Natural killer cell treated with Interleukin-12 subunit alpha and Interleukin-12 subunit beta and Interleukin-15 and Interleukin-18, amount 100 ng/mL, for 72 hours (primary cell): ENCODE data around the gene CLDN16. TPM values are rescaled to one million over a fixed set of nuclear protein-coding genes. Genes with fewer than 3 reads are reported as not detected.

Experiments
- ATAC-seq, 2 donors: fragments of 150-1000 bp; cut with Tn5 transposase in 1 of 2; sonication (Bioruptor Pico), chemical (Tn5 transposase) in 1 of 2; 2 replicates each; pipeline ENCODE4 v1.10.0; 2021
- DNase-seq: peaks from one replicate; pipeline ENCODE4 v3.0.0; 2022; ENCODE audit warnings: low spot score
- H3K27ac Mint-ChIP-seq, 2 donors: 1 replicate in 1 of 2; 2 replicates in 1 of 2; pipeline ENCODE4 v1.8.0; 2022; ENCODE audit warnings: mixed read lengths in 2 of 2, mild to moderate bottlenecking in 1 of 2, moderate library complexity in 1 of 2
- H3K27me3 Mint-ChIP-seq, 2 donors: 1 replicate in 1 of 2; 2 replicates in 1 of 2; pipeline ENCODE4 v1.8.0; 2022; ENCODE audit warnings: mixed read lengths in 2 of 2
- H3K36me3 Mint-ChIP-seq: one replicate; pipeline ENCODE4 v1.8.0; 2022; ENCODE audit warnings: mixed read lengths
- H3K4me1 Mint-ChIP-seq, 2 donors: 1 replicate in 1 of 2; 2 replicates in 1 of 2; pipeline ENCODE4 v1.8.0; 2022; ENCODE audit warnings: low read depth in 2 of 2, mixed read lengths in 2 of 2, mild to moderate bottlenecking in 1 of 2
- H3K4me3 Mint-ChIP-seq: one replicate; pipeline ENCODE4 v1.8.0; 2022; ENCODE audit warnings: mixed read lengths
- H3K9me3 Mint-ChIP-seq: 2 replicates; pipeline ENCODE4 v1.8.0; 2022; ENCODE audit warnings: mixed read lengths
- total RNA-seq, 2 donors: library from RNA; stranded (reverse); gene quantifications; one replicate each; pipeline ENCODE4 v1.2.3, GENCODE V29; 2022

The CLDN16 gene
- total RNA-seq, 2 donors from 2014 or later = not detected

DNA sequence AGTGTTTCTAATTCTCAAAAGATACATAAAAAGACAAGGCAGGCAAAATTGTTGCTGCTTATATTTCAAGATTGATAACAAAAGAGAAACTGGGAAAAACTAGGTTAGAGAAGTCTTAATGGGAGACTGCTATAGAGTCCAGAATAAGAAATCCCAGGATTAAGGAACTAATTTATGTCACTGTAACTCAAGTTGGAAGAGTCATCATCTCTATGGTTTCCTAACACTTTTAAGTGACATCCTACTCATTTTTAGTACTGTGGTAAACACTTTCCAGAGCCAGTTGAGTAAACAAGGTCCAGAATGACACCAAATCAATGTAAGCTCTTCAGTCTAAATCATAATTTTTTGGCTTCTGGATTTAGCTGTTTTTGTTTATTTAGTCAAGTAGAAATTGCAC, 8.0 kb downstream of the CLDN16 start:
- no peak overlapping the region for H3K4me3 Mint-ChIP-seq
- H3K27me3 Mint-ChIP-seq = peaks cover 0 to 9% of the 10 kb centered on the region in 2 donors
- no peaks in the 10 kb centered on the region for H3K36me3 Mint-ChIP-seq
- H3K9me3 Mint-ChIP-seq = peaks cover 6% of the 10 kb centered on the region
- DNase-seq (no peak), ATAC-seq (no peak)
- H3K27ac Mint-ChIP-seq = no peak overlapping the region
- no peaks in the 10 kb centered on the region for H3K4me1 Mint-ChIP-seq

DNA sequence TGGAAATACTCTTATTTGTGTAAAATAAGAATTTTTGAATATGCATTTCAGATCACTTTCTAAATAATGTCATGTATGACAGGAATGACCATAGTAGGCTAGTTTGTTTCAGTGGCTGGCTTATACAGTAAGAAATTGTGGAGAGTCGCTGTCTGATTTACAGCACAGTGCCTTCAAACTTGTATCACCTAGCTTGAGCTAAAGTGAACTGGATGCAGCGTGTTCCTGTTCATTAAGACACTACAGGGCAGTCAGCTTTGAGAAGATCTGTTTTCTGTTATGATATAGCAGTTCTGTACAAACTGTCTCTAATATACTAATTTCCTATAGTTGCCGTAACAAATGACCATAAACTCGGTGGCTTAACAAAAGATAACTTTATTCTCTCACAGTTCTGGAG, 9.9 kb downstream of the CLDN16 start:
- no peak overlapping the region for H3K27ac Mint-ChIP-seq
- H3K36me3 Mint-ChIP-seq = no peaks in the 10 kb centered on the region
- no peaks in the 10 kb centered on the region for H3K4me1 Mint-ChIP-seq
- DNase-seq = no peak
- no peak for ATAC-seq
- H3K27me3 Mint-ChIP-seq = no peaks in the 10 kb centered on the region
- no peak overlapping the region for H3K4me3 Mint-ChIP-seq
- H3K9me3 Mint-ChIP-seq = no peaks in the 10 kb centered on the region

DNA sequence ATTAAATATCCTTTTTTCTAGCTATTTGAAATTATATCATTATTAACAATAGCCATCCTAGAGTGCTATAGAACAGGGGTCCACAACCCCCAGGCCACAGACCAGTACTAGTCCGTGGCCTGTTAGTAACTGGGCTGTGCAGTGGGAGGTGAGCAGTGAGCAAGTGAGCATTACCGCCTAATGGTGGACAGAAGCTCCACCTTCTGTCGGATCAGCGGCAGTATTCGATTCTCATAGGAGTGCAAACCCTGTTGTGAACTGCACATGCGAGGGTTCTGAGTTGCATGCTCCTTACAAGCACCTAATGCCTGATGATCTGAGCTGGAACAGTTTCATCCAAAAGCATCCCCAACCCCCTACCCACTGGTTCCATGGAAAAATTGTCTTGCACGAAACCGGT, 11.7 kb downstream of the CLDN16 start:
- Mint-ChIP-seq H3K27ac (no peak overlapping the region), H3K4me1 (no peaks in the 10 kb centered on the region), H3K4me3 (no peak overlapping the region)

DNA sequence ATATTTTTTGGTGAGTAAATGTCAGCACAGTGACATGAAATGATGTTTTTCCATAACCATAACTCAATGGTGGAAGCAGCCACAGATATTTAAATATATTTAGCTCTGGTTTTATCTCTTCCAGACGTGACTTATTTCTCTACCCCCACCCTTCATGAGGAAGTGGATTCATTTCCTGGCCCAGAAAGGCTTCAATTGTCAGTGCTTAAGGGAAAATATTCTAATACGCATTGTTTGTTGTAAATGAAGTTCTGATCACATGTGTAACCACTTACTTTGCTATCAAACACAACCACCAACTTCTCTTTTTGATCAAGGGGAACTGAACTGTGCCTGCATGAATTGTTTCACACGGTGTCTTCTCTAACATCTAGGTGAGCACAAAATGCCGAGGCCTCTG, 14.0 kb downstream of the CLDN16 start:
- no peaks in the 10 kb centered on the region for H3K36me3 Mint-ChIP-seq
- ATAC-seq = no peak

More for the DNA sequence above, 11.7 kb downstream of the CLDN16 start:
- Mint-ChIP-seq H3K27me3 (no peaks in the 10 kb centered on the region), H3K36me3 (no peaks in the 10 kb centered on the region), H3K9me3 (no peaks in the 10 kb centered on the region)
- DNase-seq (no peak), ATAC-seq (no peak)

DNA sequence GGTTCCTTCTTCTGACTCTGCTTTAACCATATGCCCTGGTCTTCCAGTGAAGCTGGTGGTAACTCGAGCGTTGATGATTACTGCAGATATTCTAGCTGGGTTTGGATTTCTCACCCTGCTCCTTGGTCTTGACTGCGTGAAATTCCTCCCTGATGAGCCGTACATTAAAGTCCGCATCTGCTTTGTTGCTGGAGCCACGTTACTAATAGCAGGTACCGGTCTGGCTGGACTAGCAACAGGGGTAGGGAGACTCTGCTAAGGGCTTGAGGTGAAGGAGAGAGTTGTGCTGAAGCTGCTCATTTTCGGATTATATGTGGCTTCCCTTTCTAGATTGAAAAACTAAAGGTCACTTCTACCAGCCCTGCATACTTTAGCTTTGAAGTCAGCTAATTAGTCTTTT, 16.8 kb downstream of the CLDN16 start:
- Mint-ChIP-seq H3K4me3 (no peak overlapping the region), H3K4me1 (no peaks in the 10 kb centered on the region), H3K27ac (no peak overlapping the region), H3K27me3 (no peaks in the 10 kb centered on the region), H3K36me3 (no peaks in the 10 kb centered on the region), H3K9me3 (no peaks in the 10 kb centered on the region)
- ATAC-seq (no peak), DNase-seq (no peak)

More for the DNA sequence above, 14.0 kb downstream of the CLDN16 start:
- Mint-ChIP-seq H3K27ac (no peak overlapping the region), H3K4me1 (no peaks in the 10 kb centered on the region), H3K4me3 (no peak overlapping the region), H3K27me3 (no peaks in the 10 kb centered on the region), H3K9me3 (no peaks in the 10 kb centered on the region)
- no peak for DNase-seq

DNA sequence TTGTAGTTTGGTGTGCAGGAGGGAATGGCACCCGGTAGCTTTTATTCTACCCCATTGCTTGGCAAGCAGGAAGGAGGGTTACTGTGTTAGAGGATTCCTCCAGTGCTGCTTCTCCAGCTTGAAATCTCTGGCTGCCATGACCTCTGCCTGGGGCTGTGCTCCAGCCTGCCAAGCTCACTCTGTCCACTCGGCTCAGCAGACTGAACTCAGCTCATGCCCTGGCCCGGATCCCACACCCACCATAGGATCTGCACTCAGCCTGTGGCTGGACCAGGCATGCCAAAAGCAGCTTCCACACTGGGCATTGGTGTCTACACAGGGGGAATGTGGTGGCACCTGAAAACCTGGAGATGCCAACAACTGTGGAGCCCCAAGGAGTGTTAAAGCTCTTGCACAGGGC, 26.3 kb downstream of the CLDN16 start:
- Mint-ChIP-seq H3K36me3 (no peaks in the 10 kb centered on the region), H3K4me1 (no peaks in the 10 kb centered on the region), H3K27me3 (no peaks in the 10 kb centered on the region), H3K9me3 (no peaks in the 10 kb centered on the region), H3K4me3 (no peak overlapping the region), H3K27ac (no peak overlapping the region)
- no peak for DNase-seq
- ATAC-seq = peak in 1 of 2 donors; percentile 43

DNA sequence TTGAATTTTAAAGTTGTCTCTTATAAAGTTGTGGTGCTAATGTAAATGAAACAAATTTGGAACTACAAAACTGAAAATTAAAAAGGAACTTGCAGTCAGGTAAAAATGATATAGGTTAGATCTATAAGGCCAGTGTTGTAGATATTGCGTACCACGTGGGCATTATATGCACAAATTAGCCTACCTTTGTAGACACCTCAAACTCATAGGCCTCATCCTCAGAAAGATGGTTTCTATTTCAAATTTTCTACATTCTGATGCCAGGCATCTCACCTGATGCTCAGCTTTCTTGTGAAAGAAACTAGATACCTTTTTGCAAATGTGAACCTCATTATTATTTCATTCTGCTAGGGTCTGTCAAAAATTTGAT, 36.1 kb downstream of the CLDN16 start:
- no peak for DNase-seq
- H3K9me3 Mint-ChIP-seq = no peaks in the 10 kb centered on the region
- no peak overlapping the region for H3K27ac Mint-ChIP-seq
- no peaks in the 10 kb centered on the region for H3K27me3 Mint-ChIP-seq
- no peak overlapping the region for H3K4me3 Mint-ChIP-seq
- ATAC-seq = no peak
- H3K36me3 Mint-ChIP-seq = no peaks in the 10 kb centered on the region
- no peaks in the 10 kb centered on the region for H3K4me1 Mint-ChIP-seq

DNA sequence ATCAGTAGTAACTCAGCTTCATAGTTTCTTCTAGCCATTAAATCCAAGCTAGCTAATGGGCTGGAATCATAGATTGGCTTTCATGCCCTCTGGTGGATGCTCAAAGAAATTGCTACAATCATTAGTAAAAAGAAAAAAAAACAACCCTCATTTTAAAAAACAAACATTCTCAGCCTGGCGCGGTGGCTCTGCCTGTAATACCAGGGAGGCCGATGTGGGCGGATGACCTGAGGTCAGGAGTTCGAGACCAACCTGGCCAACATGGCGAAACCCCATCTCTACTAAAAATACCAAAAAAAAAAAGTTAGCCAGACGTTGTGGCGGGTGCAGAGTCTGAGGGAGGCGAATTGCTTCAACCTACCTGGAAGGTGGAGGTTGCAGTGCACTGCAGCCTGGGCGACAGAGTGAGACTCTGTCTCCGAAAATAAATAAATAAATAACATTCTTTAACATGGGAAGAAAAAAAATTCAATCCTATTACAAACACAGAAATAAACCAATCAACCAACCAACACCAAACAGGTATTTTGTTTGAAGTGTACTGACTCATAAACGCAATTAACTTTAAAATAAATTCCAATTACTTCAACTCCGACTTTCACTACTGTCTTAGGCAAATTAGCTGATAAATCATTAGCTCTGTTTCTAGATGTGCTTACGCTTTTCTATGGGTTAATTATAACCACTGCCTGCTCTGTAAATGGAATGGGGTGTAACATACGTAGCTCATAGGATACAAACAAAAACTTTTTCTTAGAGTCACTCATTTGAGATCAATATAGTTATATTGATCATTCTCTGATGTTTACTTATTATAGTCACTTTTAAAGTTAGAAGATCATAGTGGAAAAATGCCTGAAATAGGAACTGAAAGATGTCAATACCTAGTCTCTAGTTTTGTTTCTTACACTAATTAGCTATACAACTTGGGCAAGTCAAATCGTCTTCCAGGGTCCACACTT, 36.8 kb downstream of the CLDN16 start:
- no peak for DNase-seq
- Mint-ChIP-seq H3K27me3 (no peaks in the 10 kb centered on the region), H3K27ac (no peak overlapping the region)

DNA sequence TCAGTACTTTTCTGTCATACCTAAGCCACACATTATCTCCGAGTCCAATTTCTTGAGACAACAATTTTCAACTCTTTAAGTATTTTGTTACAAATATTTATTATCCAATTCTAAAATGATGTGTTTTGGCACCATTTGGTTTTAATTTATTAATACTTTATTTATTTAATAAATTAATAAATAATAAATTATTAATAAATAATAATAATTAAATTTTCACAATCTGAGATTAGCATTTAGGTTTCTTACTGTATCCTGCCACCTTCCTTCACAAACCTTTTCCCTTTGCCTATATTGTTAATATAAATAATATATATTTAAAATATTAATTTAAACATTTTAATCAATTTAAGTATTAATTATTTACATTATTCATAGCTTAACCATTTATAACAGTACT, 37.9 kb downstream of the CLDN16 start:
- no peaks in the 10 kb centered on the region for H3K4me1 Mint-ChIP-seq
- H3K4me3 Mint-ChIP-seq = no peak overlapping the region
- H3K27me3 Mint-ChIP-seq = no peaks in the 10 kb centered on the region
- no peaks in the 10 kb centered on the region for H3K9me3 Mint-ChIP-seq
- no peaks in the 10 kb centered on the region for H3K36me3 Mint-ChIP-seq
- ATAC-seq (no peak), DNase-seq (no peak)
- H3K27ac Mint-ChIP-seq = no peak overlapping the region

More for the DNA sequence above, 36.8 kb downstream of the CLDN16 start:
- Mint-ChIP-seq H3K4me1 (no peaks in the 10 kb centered on the region), H3K36me3 (no peaks in the 10 kb centered on the region), H3K4me3 (no peak overlapping the region), H3K9me3 (no peaks in the 10 kb centered on the region)
- peak in 1 of 2 donors; percentile 58 for ATAC-seq

DNA sequence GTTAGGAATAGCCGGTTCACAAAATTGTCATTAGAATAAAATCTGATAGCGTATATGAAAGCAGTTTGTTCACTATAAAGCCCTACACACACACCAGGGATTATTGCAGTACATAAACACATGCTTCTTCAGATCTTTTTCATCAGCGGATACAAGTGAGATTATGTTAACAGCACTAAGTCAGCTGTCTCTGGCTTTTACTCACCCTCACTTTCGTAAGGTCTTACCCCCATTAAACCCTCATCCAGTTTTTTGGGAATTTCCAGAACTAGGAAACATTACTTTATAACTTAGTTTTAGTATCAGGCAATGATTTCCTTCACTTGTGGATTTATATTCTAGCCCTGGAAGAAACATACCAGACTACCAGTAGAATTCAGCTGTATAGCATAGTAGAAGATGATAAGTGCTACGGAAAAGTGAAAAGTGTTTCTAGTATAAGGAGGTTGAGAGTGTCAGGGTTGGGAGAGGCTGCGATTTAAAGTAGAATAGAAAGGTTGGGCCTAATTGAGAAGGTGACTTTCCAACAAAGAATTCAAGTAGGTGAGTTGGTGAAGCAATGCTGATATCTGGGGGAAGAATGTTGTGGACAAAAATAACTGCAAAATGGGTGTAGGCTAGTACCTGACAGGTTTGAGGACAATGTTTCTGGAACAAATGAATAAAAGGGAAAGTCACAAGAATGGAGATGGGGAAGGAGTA, 39.0 kb downstream of the CLDN16 start:
- no peak overlapping the region for H3K4me3 Mint-ChIP-seq
- H3K4me1 Mint-ChIP-seq = no peaks in the 10 kb centered on the region
- ATAC-seq = no peak
- DNase-seq = no peak
- H3K9me3 Mint-ChIP-seq = no peaks in the 10 kb centered on the region
- no peaks in the 10 kb centered on the region for H3K36me3 Mint-ChIP-seq
- no peak overlapping the region for H3K27ac Mint-ChIP-seq
- H3K27me3 Mint-ChIP-seq = no peaks in the 10 kb centered on the region

DNA sequence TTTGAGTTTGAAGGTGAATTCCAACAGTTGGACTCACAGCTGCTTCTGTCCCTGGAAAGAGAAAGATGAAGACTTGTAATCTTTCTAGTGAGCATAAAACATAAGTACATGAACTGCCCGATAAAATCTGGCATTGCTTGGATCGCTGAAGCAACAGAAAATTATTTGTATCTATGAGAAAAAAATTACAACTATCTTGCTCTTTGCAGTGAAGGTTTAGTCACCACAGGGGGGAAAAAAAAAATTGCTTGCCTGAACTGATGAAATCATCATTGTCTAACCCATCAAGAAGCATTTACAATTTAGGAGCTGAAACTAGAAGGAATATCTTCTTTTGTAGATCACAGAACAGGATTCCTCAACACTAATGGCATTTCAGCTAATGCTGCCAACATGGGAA, 41.7 kb downstream of the CLDN16 start:
- Mint-ChIP-seq H3K27me3 (peaks cover 0 to 12% of the 10 kb centered on the region in 2 donors), H3K4me3 (no peak overlapping the region), H3K36me3 (no peaks in the 10 kb centered on the region), H3K27ac (no peak overlapping the region), H3K4me1 (no peaks in the 10 kb centered on the region), H3K9me3 (no peaks in the 10 kb centered on the region)
- ATAC-seq (no peak), DNase-seq (no peak)

DNA sequence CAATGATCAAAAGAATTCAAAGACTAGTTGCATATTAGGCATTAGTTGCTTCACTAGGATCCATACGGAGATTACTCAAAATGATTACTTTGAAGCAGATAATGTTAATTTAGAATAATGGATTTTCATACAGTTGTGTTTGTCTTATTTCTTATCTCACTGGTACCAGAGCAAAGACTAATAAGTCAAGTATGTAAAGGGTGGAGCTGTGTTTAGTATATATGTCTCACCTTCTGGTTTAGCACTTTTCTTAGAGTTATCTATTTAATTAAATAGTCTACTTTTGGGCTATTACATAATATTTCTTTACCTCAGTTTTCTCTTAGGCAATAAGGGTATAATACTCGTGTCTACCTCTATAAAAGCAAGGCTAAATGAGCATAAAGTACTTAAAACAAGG, 42.9 kb downstream of the CLDN16 start:
- no peaks in the 10 kb centered on the region for H3K4me1 Mint-ChIP-seq
- ATAC-seq (no peak), DNase-seq (no peak)
- no peak overlapping the region for H3K4me3 Mint-ChIP-seq
- H3K36me3 Mint-ChIP-seq = no peaks in the 10 kb centered on the region
- no peak overlapping the region for H3K27ac Mint-ChIP-seq
- peaks cover 0 to 12% of the 10 kb centered on the region in 2 donors for H3K27me3 Mint-ChIP-seq
- H3K9me3 Mint-ChIP-seq = no peaks in the 10 kb centered on the region

DNA sequence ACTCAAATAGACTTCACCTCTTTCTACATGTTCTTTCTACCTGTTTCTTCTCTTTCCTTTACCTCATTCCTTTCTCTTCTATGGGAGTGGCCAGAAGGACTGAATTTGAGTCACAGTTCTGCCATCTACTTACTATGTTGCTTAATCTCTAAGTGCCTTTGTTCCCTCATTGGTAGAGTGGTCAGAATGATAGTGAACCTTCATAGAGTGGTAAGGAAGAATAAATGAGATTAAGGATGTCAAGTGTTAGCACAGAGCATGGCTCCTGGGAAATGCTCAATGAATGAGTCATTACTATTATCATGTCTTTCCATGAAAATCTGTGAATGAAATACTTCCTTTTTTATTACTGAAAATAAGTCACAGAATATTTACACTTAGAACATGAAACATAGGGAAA, 44.3 kb downstream of the CLDN16 start:
- peaks cover 3% of the 10 kb centered on the region for H3K9me3 Mint-ChIP-seq
- no peak overlapping the region for H3K4me3 Mint-ChIP-seq
- no peak overlapping the region for H3K27ac Mint-ChIP-seq
- H3K4me1 Mint-ChIP-seq = no peaks in the 10 kb centered on the region
- no peak for ATAC-seq
- H3K36me3 Mint-ChIP-seq = no peaks in the 10 kb centered on the region
- peaks cover 2 to 20% of the 10 kb centered on the region in 2 donors for H3K27me3 Mint-ChIP-seq
- DNase-seq = no peak

DNA sequence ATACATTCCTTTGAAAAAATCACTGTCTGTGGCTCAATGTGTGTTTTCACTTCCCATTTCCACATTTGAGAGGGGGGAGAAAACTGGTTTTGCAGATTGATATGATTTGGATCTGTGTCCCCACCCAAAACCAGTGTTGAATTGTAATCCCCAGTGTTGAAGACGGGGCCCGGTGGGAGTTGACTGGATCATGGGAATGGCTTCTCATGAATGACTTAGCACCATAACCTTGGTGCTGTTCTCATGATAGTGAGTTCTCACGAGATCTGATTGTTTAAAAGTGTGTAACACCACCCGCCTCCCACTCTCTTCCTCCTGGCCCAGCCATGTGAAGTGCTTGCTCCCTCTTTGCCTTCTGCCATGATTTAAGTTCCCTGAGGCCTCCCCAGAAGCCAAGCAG, 45.7 kb downstream of the CLDN16 start:
- ATAC-seq (no peak), DNase-seq (no peak)
- Mint-ChIP-seq H3K36me3 (no peaks in the 10 kb centered on the region), H3K27ac (no peak overlapping the region), H3K9me3 (peaks cover 3% of the 10 kb centered on the region), H3K4me1 (no peaks in the 10 kb centered on the region), H3K27me3 (peaks cover 2 to 20% of the 10 kb centered on the region in 2 donors), H3K4me3 (no peak overlapping the region)
